ENCODE measurements around the gene CNTN1.

CNTN1 gene

DNA sequence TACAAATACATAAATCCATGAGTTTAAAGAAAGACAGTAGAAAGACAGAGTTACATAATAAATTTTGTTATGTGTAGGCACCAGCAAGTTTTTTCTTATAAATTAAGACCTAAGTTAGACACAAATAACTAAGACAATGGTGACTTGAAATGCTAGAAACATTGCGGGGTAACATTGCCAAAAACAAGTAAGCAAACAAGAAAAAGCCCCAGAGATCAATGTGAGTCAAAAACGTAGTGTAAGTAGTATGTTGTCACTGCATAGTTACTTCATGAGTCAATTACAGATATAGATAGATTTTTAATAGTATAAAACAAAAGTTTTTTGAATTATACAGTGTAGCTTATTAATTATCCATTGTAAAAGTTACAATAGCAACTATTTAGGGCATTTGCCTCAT is 83.4 kb downstream of the CNTN1 start:
- no peak for DNase-seq

DNA sequence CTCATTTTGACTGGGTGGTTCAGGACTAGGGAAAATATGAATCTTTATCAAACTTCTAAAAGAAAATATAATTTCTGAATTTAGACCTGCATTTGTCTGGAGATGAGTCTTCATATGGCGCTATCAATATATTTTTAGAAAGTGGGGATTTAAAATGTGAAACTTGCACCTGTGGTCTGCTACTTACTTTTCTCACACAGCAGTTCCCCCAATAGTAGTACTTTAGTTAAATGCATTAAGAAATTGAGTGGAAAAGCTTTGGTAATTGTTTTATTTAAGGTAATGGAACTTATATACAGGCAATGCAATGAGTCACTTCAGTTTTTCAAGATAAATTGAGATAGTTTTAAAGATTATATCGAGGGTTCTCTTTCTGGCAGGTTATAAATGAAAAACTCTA is 91.9 kb downstream of the CNTN1 start:
- no peak for DNase-seq

DNA sequence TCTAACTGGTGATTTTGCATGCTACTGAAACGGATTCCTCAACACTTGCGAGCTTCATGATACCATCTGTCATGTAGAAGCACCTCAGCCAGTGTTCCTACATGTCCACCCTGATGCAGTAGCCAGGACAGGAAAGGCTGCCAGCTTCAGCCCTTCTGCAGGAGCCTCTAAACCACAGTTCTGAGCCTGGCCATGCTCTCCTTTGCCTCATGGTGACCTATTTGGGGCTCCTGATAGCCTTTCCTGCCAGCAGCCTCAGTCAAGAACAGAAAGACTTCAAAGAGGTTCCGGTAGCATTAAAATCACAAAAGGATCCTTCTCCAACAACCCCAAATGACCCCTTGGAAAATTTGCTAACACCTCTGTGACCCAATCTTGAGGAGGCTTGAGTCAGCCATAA is 96.0 kb downstream of the CNTN1 start:
- DNase-seq, result no peak

DNA sequence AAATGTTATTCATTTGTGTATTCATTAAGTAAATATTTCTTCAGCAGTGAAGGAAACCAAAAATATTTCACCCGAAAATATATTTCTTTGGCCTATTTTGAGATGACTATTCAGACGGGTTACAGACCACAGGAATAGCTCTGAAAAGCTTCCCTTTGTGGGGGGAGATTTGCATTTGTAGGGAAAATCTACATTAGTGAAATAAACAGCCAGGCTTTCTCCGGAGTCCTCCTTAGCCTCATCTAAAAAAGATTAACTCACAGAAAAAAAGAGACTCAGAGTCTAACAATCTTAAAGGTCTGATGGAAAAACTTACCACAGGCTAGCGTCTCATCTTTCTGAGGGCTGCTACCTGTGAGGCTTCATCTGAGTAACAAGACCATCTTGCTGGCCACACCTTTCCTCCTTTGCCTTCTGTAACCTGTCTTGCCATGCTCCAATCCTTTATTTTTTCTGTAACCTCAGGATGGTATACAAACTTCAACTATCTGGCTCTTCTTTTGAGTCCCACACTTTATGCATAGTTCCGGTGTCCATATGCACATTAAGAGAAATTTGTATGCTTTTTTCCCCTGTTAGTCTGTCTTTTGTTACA is 100.7 kb downstream of the CNTN1 start:
- DNase-seq, result no peak

DNA sequence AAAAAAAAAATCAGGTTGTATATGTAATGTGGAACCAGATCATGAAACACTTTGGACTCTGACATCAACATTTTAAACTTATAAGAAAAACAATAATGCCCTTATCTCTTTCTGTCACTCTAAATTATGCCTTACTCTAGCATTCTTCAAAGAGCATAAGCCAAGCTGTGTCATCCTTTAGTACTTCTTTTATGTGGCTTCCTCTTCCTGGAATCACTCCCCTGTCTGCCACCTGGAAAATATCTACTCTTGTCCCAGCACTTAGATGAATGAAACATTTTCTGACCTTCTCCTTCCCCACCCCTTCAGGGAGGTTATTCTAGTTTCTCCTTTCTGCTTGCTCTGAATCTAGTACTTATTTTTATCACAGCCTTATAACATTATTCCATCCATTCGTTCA is 101.2 kb downstream of the CNTN1 start:
- DNase-seq, result no peak

DNA sequence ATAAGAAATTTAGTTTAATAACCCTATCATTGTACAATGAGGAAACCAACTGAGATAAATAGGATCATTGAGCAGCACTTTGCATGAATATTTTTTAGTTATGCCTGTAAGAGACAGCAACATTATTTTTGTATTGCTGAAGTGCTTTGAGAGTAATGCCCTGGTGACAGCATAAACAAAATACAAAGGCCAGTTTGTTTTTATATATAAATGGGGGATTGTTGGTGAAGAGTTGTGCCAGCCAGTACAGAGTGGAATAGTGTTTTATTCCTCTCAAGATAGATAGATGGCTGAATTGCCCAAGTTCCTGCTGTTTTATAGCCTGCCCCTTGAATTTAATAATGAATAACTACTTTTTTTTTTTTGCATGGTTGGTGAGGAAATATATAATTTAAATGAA is 101.8 kb downstream of the CNTN1 start:
- no peak for DNase-seq

DNA sequence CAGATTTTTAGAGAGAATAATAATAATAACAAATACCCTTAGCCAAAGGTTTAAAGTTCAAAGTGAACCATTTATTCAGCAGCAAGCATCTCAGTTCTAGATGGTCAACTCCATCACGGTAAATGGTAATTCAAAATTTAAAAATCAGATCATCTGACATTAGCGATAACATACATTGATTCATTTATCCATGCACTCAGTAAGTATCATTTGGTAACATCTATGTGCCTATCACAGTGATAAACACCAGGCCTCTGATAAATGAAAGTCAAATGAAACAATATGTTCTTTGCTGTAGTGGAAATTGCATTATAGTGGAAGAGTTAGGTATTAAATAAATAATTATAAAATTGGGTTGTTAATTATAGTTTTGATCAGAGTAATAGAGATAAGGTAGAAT is 108.8 kb downstream of the CNTN1 start:
- DNase-seq, result no peak

DNA sequence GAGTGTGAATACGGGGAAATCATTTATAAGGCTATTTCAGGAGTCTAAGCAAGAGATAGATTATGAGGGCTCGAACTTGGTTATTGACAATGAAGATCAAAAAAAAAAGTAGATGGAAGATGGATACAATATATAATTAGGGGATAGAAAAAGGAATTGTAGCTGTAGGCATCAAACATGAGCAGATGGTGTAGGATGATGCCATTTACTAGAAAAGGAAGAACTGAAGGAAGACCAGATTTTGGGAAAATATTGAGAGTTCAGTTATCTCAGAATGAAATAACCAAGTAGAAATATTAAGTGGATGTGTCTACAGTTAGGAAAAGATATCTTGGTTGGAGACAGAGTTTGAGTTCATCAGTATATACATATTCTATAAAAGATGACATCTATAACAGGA is 109.6 kb downstream of the CNTN1 start:
- DNase-seq, result no peak

DNA sequence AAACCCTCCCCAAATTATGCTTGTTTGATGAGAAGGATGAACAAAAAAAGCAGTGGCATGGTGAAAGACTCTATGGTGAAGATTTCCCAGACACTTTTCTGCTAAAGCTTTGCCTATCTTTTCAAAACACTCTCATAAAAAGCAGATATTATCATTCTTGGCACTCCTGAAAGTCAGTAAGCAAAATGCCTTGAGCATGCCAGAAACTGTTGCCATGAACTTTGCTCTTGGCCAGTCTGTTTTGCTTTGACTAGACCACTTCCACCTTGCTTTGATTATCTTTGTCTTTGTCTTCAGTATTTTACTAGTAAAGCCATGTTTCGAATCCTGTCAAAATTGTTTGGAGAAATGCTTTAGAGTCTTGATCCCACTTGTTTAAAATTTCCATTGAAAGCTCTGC is 110.4 kb downstream of the CNTN1 start:
- DNase-seq, result no peak

DNA sequence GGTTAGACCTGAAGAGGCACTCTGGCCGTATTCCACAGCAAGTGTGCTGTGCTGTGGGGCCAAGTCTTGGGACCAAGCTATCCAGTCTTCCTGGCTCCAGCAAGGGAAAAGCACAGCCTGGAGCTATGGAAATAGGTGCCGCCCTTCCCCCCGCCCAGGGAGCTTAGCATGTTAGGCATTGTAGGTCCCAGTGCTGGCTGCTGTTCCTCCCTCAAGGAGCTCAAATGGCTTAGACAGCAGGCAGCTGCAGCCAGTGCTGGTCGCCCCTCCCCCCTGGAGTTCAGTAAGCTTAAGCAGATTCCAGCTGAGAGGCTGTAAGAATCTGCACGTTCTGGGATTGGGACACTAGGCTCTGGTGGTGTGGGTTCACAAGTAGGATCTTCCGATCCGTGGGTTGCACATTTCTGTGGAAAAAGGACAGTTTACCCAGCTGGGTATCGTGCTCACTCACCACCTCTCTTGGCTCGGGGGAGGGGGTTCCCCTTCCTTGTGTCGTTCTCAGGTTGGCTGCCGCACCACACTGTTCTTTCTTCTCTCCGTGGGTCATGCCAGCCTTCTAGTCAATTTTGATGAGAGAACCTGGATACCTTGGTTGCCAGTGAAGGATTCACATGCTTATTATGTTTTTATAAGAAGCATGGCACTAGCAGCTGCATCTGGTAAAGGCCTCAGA is 127.3 kb downstream of the CNTN1 start:
- DNase-seq, result no peak

DNA sequence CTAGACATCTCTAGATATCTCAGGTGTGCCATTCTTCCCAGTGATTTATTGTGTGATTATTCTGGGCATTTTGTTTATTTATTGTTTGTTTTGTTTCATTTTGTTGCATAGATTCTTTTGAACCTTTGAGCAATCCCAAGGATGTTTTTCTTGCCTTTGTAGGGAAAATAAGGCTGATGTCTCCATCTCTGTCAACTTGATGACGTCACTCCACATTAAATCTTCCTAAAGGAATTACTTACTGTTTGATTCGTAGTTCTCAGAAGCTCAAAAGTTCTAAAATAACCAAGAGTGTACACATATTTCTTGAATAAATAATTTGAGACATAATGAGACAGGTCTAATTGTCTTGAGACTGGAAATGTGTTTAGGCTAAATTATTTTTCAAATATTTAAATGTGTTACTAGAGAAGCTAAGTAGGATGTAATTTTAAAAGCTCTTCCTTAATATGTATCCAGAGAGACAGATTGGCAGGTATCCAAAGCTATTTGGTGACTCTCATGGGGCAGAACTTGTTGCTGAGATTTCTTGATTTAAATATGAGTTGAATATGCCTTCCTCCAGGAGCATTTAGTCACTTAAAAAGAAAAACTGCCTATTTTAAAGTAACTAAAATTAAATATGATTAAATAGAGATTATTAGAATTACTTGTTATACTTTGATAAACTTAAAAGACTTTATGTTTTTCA is 128.7 kb downstream of the CNTN1 start:
- no peak for DNase-seq

DNA sequence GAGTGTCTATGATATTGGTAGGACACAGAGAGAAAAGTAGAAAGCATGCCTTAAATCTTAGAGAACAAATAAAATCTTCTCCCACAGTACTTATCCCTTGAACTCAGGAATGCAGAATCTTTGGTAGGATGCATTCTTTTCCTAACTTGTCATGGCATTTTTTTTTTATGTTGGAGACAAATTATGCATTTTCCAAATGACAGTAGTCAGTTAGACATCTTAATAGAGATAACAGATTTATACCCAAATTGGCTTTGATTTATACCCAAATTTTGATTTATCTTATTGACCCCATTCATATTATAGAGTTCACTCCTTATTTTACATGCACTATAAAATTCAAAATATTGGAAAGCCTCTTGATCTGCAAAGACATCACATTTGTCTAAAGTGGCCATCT is 132.9 kb downstream of the CNTN1 start:
- DNase-seq, result no peak

DNA sequence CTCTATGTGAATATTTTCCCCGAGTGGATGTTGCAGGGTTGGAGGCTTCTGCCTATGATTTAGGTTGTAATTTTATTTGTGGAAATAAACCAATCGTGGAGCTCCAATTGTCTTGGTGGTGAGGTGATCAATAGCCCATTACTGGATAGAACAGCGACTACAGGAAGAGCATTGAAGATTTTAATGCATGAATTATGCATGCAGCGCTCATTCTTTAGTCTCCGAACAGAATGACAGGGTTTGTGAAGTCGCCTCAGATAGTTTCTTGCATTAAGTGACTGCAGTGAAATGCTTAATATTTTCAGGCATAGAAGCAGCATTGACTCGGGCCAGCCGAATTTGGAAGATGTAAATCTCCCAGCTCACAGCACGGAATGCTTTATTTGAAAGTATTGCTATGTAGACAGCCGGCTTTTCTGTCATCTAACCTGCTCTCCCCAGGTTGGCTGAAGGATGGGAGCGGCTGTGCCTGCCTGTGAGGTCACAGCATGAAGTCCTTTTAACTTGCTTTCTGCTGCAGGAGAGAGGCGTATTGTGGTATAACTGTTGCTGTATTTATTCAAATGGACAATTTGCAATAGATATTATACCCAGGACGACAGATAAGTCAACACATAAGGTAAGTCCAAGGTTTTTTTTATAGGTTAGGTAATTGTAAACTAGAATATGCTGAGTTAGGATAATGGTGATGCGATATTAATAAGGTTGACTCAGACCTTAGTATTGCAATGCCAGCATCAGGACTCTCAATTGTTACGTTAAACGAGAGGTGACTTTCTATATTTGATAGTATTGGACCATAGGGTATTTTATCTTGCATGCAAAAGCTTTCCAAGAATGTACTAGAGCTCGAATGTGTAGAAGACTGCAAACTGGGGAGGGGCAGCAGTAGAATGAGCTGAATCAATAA is 135.7 kb downstream of the CNTN1 start:
- DNase-seq, result no peak

DNA sequence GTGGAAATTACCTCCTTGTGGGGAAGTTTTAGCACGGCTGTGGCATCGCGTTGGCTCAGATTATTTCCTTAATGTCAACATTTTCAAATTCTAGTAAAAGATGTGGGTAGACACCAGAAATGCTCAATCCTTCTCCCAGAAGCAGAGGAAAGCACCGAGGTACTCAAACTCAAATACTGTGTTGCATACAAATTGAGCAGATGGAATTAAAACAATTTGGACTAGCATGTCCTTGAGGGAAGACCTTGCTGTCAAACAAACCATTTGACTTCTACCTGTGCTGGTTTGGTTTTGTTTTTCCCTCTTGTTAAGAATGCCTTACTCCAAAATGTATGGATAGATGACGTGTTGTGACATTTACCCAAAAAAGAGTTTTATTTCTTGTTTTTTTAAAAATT is 136.4 kb downstream of the CNTN1 start:
- DNase-seq, result no peak

DNA sequence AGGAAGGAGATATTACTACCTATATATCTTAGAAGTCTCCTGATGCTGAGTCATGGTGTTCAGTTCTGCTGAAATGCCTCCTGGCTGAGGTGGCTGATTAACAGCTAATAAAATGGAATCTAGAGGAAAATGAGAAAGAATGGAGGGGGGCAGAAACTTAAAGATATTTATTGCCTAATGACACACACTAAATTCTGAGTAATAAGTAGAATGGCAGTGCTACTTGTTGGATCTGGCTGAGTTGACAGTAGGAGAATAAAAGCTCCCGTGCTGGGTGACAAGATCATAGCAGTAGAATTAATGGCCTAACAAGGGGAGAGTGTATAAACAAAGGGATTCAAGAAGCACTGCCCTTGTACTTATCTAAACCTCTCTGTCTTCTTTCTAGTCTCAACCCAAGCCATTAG is 137.5 kb downstream of the CNTN1 start:
- no peak for DNase-seq

DNA sequence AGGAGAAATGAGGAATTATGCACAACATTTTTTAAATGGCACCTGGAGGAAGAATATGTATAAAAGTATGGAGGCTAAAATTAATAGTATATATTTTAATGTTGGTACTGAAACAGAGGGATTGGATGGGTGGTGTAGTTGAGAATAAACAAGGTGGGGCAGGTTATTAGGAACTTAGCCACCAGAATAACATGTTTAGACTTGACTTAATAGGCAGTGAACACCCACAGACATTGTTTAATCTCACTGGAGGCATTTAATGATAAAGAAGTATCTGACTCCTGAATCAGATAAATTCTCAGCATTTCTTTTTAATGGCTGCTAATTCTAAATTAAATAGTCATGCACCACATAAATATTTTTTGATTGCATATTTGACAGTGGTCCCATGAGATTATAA is 139.7 kb downstream of the CNTN1 start:
- DNase-seq, result no peak

DNA sequence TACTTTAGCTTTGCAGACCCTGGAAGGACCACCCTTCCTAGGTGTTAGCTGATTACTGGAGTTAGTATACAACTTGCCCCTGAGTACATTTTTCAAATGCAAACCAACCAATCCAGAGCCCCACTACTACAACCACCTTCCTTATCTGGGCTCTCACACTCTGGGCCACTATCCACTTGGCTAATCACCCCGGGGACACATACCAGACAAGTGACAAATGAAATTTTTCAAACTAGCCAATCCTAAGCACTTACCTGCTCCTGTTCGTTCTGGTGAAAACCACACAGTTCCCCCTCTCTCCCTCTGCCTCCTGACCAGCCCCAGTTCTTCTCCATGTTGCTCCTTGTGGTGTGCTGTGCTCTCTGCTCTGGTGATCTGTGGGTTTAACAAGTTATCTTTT is 140.4 kb downstream of the CNTN1 start:
- DNase-seq, result no peak

DNA sequence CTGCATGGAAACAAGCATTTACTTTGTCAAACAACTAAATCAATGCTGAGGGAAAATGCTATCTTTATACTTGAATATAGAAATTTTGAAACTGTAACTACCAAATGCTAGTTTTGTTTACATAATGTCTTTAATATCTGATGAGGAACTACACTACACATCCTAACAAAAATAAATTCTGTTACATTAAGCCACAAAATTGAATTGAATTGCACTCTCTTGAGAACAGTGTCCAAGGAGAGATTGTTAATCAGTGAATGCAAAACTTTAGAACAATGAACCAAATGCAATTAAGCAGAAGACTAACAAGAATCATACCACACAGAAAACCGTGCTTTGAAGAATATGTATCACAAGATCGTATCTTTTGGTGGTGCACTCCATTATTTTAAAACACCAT is 141.6 kb downstream of the CNTN1 start:
- no peak for DNase-seq

DNA sequence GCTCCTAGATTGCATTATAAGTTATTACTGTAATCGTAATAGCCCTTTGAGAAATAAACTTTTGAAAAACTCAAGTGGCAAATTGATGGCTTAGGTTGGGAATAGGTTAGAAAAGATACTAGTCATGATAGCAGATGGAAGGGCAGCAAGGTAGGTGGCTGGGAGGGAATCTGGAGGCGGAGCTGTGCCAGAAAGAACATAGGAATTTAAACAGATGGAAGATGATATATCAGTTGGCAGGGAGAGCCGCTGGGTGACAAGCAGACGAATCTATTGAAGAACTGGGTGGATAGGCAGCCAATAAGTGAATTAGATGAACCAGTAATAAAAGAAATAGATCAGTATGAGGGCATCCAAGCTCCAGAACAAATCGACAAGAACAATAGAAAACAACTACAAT is 142.1 kb downstream of the CNTN1 start:
- no peak for DNase-seq

DNA sequence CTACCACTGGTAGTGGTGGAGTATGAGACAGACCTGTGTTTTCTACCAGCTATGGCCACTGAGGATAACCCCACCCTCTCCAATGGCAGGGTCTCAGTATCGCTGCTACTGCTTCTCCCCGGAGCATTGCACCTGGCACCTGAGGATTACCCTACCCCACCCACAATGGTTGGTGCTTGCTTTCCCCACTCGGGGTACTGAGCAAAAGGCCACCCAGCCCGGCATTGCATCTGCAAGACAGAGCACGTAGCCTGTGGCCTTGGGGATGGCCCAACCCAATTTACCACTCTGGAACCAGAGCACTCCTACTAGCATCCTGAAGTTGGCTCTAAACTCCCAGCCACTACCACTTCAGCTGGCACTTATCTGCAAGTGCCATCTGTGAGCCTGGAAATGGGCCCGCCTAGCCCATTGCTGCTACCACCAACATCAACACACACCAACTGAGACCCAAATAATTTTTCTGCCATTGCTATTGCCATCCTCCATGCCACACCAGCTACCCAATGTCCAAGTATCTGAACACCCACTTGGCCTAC is 145.7 kb downstream of the CNTN1 start:
- DNase-seq, result no peak

DNA sequence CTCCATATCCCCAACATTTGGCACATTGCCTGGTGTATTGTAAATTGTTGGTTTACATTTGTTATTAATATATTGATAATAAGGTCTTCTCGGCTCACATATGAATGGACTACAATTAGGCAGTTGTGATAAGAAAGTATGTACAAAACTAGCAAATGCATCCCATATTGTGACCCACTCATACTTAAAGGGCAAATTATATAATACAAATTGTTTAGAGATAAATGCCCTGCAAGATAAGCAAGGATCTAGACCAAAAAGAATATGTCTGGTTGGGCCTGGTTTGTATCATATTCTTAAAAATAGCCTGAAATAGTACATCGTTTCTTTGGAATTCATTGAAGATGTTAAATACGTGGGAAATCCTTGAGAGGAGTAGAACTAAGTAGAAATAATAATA is 151.3 kb downstream of the CNTN1 start:
- DNase-seq, result no peak

DNA sequence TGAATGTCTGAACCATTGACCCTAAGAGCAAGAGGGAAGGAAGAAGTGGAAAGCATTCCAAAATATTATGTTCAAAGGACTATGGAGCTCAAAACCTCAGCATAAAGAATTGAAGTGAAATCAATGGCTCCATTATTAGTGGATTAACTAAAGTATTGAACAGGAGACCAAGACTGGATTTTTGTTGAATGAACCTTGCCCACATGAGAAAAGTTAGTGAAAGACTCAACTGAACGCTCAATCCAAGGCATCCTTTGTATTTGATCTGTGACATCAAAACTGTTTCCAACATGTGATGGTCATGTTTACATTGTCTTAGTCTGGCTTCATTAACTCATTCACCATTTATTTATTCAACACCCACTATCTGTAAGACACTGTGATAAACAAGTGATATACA is 161.0 kb downstream of the CNTN1 start:
- DNase-seq, result no peak

DNA sequence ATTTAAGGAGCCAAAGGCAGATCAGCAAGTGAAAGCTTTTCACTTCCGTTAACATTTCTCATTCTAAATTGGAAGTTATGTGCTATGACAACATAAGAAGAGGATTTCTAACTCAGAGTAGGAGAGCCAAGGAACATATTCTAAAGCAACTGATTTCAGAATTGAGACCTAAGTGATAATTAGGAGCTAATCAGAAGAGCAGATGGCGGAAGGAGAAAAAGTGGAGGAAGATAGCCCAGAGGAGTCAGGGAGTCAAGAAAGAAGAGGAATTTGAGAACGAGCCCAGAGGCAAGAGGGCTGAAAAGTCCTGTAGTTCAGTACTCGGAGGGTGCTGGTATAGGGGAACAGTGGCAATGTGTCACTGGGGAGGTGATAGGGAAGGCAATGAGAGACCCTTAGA is 162.4 kb downstream of the CNTN1 start:
- DNase-seq, result no peak

Data from CD4-positive, alpha-beta T cell treated with Interleukin-21 for 1 hour (primary cell).